DMS 273 treated with DMSO at 0.1 percent for 48 hours (cell line): ENCODE measurements around the gene UBXN2A.
"Not testable (repeated sequence)": the region's sequence is repeated elsewhere in the genome, so short reads cannot be mapped to it uniquely, and the experiment has no call there.

Source experiments
- DNase-seq: peaks from one replicate; lab custom pipeline; 2025; lab: John Stamatoyannopoulos, UW

The UBXN2A gene

GRCh38 chr2:23940718-23941620, 706 bp downstream of the UBXN2A start:
- DNase-seq = no peak

DNA sequence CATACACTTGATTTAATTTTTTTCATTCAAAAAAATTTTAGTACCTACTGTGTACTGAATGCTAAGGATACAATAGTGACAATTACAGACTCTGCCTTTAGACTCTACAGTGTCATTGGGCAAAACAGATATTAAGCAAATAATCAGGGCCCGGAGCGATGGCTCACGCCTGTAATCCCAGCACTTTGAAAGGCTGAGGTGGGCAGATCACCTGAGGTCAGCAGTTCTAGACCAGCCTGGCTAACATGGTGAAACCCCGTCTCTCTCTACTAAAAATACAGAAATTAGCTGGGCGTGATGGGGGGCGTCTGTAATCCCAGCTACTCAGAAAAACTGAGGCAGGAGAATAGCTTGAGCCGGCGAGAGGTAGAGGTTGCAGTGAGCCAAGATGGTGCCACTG, 1.4 kb downstream of the UBXN2A start:
- no peak for DNase-seq

DNA sequence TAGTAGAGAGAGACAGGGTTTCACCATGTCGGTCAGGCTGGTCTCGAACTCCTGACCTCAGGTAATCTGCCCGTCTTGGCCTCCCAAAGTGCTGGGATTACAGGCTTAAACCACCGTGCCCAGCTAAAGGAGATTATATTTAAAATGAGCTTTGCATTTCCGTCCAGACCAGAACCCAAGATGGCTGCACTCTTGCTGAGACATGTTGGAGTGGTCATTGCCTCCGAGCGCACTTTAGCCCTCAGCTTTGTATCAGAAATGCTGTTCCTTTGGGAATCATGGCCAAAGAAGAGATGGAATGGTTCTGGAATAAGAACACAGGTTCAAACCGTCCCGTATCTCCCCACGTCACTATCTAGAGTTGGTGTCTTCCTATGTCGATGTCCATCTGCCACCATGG, 3.4 kb downstream of the UBXN2A start:
- DNase-seq = no peak

- DNase-seq = no peak
Observed at GRCh38 chr2:23944527-23944926, 4.3 kb downstream of the UBXN2A start.

- no peak for DNase-seq
Observed at GRCh38 chr2:23944976-23945375, 4.7 kb downstream of the UBXN2A start.

DNA sequence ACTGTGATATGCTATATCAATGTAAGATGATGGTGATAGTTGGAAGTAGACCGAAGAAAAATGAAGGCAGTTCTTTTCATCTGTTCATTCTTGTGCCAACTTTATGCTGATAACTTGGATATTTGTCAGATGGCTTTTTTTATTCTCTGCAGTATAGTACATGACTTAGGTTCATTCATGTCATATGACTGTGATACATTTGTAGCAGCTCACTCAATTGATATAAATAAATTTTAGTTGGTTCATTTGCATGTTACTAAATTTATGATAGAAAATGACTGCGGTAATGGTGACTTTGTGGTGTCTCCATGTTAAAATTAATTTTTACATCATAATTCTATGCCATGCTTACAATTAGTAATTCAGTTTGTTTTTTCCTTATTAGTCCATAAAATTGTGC, 7.1 kb downstream of the UBXN2A start:
- DNase-seq = no peak

- DNase-seq = not testable (repeated sequence)
Observed at GRCh38 chr2:23952558-23952957, 12.3 kb downstream of the UBXN2A start.

DNA sequence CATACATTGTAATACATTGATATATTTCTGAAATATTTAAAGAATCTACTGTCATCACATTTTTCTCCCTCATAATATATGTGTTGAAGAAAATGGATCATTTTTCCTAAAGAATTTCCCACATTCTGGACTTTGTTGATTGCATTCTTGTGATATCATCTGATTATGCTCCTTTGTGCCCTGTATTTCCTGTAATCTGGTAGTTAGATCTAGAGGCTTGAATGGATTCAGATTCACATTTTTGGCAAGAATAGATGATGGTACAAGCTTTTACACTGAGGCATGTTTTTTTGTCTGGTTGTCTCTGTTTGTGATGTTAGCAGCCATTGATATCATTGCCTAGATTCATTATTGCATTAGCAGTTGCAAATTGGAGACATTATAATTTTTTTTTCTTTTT, 13.4 kb downstream of the UBXN2A start:
- no peak for DNase-seq

DNA sequence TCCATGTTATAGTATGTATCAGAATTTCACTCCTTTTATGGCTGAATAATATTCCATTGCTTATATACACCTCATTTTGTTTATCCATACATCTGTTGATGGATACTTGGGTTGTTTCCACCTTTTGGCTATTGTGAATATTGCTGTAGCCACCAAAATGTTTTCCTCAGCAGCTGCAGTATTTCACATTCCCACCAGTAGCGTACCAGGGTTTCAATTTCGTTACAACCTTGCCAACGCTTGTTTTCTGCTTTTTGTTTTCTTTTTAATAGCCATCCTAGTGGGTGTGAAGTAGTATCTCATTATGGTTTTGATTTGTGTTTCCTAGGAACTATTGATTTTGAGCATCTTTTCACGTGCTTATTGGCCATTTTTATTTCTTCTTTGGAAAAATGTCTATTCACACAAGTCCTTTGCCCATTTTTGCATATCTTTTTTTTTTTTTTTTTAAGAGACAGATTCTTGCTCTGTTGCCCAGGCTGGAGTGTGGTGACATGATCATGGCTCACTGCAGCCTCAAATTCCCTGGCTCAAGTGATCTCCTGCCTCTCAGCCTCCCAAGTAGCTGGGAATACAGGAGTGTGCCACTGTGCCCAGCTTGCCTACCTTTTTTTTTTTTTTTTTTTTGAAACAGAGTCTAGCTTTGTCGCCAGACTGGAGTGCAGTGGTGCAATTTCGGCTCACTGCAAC, 14.2 kb downstream of the UBXN2A start:
- no peak for DNase-seq

GRCh38 chr2:23967846-23968245, 27.6 kb downstream of the UBXN2A start:
- no peak for DNase-seq

DNA sequence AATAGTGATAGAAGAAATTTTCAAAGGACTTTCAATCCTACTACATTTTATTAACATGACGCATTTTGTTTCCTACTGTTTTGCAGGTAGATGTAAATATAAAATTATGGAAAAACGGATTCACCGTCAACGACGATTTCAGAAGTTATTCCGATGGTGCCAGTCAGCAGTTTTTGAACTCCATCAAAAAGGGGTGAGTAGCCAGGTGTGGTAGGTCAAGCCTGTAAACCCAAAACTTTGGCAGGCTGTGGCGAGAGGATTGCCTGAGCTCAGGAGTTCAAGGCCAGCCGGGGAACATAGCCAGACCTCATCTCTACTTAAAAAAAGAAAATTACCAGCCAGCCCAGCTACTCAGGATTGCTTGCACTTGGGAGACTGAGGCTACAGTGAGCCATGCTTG, 36.6 kb downstream of the UBXN2A start:
- DNase-seq = no peak

GRCh38 chr2:23988371-23988770, 48.1 kb downstream of the UBXN2A start:
- no peak for DNase-seq

GRCh38 chr2:23992931-23993330, 52.7 kb downstream of the UBXN2A start:
- no peak for DNase-seq

GRCh38 chr2:23993736-23994269, 53.5 kb downstream of the UBXN2A start:
- no peak for DNase-seq

GRCh38 chr2:23994567-23994966, 54.3 kb downstream of the UBXN2A start:
- no peak for DNase-seq

GRCh38 chr2:24007693-24008092, 67.4 kb downstream of the UBXN2A start:
- DNase-seq = no peak

DNA sequence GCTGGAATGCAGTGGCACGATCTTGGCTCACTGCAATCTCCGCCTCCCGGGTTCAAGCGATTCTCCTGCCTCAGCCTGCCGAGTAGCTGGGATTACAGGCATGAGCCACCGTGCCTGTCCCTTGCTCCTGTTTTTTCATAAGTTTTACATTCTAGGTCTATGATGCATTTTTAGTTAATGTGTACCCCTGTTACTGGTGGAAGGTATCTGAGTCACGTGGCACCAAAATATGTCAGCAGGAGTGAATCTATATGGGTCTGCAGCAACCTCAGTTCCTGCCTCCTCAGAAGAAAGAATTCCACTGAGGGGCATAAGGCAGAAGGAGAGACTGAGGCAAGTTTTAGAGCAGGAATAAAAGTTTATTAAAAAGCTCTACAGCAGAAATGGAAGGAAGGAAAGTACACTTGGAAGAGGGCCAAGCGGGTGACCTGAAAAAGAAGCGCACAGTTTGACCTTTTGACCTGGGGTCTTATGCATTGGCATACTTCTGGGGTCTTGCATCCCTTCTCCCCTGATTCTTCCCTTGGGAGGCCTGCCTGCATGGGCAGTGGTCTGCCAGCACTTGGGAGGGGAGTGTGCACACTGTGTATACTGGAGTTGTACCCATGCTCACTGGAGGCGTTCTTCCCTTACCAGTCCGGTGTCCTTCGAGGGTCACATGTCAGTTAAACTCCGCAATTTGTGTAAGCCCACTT, 68.6 kb downstream of the UBXN2A start:
- DNase-seq = no peak

- DNase-seq = no peak
Observed at GRCh38 chr2:24009367-24009679, 69.1 kb downstream of the UBXN2A start.

DNA sequence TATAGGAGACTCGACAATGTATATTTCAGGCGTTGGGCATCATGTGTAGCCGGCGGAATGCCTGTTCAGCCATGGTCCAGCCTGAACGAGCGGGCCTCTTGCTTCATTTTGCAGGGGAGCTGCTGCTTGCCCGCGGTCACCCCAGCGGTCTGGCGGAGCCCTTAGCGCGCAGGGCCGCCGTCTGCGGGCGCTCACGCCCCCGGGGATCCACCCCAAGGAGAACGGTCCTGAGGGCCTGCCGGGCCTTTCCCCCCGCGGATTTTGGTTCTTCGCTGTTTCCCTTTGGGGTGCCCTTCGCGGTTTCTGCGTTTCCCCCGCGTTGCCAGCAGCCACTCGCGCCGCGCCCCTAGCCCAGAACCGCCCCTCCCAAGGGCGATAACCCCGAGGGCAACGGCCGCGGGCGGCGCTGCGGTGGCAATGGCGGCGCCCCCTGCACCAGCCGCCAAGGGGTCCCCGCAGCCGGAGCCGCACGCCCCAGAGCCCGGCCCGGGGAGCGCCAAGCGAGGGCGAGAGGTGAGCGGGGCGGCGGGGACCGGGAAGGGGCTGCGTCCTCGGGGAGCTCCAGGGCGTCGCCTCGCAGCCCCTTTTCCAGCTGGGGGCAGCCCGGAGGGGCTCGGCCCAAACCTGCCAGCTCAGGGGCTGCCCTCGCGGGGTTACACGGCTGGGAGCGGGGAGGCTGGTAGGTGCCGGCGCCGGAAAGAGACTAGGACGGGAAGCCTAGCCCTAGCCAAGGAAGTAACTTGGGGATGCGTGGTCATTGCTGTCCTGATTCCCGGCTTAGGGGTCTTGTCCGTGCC, 69.6 kb downstream of the UBXN2A start, which contains the start of gene MFSD2B:
TSS of gene MFSD2B (plus strand) at position 406 of the 797 bp plus-strand sequence. CDS start at position 418, 12 bp downstream.
- DNase-seq = no peak

DNA sequence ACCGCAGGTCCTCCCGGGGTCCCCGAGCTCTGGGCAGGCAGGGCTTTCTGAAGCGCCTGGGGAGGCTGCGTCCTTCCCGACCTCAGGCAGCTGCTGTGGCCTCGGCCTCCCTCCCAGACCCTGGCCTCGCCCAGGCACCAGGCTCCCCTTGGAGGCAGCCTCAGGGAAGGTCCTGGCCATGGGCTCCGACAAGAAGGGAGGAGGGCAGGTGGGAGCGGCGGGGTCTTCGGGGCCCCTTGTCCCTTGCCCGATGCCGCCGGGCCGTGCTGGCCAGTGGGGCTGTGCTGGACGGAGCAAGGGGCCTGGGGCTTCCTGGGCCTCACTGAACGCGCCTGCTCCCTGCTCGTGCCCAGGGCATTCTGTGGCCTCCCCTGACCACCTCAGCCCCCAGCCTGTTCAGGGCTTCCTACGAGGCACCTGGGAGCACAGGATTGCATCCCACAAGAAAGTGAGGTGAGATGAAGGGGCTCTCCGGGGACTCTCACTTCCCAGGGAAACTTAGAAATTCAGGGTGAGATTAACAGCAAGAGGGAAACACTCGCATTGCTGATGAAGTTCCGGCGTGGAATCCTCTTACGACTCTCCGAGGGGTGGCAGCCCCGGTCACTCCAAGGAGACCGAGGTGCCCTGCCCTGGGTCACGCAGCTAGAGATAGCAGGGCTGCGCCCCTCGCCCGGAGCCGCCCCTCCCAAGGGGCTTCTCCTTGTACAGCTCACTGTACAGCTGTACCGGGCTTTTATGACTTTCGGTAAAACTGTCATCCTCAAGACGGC, 70.4 kb downstream of the UBXN2A start:
- no peak for DNase-seq
